ENCODE data around the gene PRRX1.

The PRRX1 gene

GRCh38 chr1:170758992-170759391, 95.1 kb downstream of the PRRX1 start:
- no peak for DNase-seq (ENCODE audit: low read depth in 1 of 2, low spot score in 1 of 2)

DNA sequence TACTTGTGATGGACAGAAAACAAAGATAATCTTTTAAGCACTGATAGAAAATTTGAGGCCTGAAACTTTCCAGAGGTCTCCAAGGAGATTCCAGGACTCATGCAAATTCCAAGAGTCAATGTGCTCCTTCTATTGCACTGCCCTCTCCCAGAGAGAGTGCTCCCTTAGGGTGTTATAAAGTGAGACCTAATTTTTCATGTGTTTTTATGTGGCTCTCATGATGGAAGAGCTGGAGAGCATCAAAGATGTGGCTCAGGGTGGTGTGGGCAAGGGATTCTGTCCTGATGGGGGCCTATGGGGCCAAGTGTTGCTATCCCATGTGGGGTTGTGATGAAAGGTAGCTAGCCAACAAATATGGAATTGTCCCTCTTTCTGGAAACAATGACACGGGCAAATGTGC, 101.3 kb downstream of the PRRX1 start:
- DNase-seq (ENCODE audit: low read depth in 1 of 2, low spot score in 1 of 2): no peak

DNA sequence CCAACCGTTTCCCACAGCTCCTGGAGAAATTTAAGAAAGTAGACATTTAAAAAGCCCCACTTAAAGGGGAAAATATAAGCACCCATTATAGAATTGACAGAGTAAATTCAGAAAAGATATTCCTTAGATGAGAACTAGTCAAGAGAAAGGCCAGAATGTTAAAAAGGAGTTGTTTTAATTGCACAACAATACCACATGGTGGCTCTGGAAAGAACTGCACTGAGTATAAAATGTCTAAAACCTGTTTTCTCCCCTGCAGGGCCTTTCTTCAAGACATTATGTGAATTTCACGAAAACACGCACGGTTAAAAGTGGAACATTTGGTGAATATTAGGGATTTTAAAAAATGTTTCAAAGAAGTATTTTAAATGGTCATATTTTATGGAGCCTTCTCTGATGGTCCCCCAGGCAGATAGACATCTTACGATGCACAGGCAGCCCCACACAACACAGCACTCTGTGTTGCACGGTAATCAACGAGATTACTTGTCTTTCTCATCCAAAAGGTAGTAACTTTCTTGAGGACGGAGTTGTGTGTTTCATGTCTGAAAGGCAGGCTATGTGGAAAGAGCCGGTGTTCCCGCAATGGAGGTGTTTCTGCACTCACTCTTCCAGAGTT, 101.9 kb downstream of the PRRX1 start:
- DNase-seq (ENCODE audit: low read depth in 1 of 2, low spot score in 1 of 2): no peak

- DNase-seq (ENCODE audit: low read depth in 1 of 2, low spot score in 1 of 2): no peak
Measured at GRCh38 chr1:170768929-170769328, 105.0 kb downstream of the PRRX1 start.

- DNase-seq (ENCODE audit: low read depth in 1 of 2, low spot score in 1 of 2): no peak
Measured at GRCh38 chr1:170769691-170770090, 105.8 kb downstream of the PRRX1 start.

GRCh38 chr1:170770254-170770653, 106.3 kb downstream of the PRRX1 start:
- no peak for DNase-seq (ENCODE audit: low read depth in 1 of 2, low spot score in 1 of 2)

DNA sequence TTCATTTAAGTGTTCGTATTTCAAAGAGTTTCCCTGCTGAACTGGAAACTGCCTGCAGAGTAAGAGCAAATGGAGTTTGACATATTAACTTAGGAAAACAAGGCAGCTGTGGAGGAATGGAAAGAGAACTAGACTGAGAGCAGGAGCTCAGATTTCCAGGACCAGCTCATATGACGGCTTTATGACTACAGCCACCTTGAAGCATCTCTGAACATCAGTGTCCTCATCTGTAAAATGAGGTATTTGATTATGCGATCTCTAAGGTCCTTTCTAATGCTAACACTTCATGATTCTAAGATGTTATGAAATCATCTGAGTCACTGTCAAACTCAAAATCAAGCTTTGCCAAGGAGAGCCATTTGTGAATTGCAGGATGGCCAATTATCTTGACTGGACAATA, 112.3 kb downstream of the PRRX1 start:
- no peak for DNase-seq (ENCODE audit: low read depth in 1 of 2, low spot score in 1 of 2)

- no peak for DNase-seq (ENCODE audit: low read depth in 1 of 2, low spot score in 1 of 2)
Measured at GRCh38 chr1:170776777-170777176, 112.8 kb downstream of the PRRX1 start.

Measured in activated T-helper 1 cell treated with anti-CD3 and anti-CD28 coated beads, Interleukin-2, amount 50 U/mL, for 16 hours (primary cell).